Esophagus muscularis mucosa (tissue), 4 donors: ENCODE measurements around the gene IKZF1. TPM values are rescaled to one million over a fixed set of nuclear protein-coding genes. Genes with fewer than 3 reads are reported as not detected.

ENCODE experiments used
- DNase-seq: peaks from one replicate; pipeline ENCODE4 v3.0.0-alpha.2; 2017; ENCODE audit errors: extremely low spot score
- H3K27ac ChIP-seq, 4 donors: fragments of 200-600 bp; sonication (generic); replicated peaks in 1 of 4; 1 replicate in 3 of 4; 2 replicates in 1 of 4; pipeline ENCODE4 v1.5.1; 2016 to 2019; ENCODE audit warnings: mild to moderate bottlenecking in 1 of 4
- H3K27me3 ChIP-seq, 4 donors: fragments of 200-600 bp; sonication (generic); one replicate each; pipeline versions ENCODE4 v1.5.1 to v1.6.0; 2016 to 2019
- H3K36me3 ChIP-seq, 4 donors: fragments of 200-600 bp; sonication (generic); one replicate each; pipeline ENCODE4 v1.5.1; 2016 to 2019
- H3K4me1 ChIP-seq, 4 donors: fragments of 200-600 bp; sonication (generic); one replicate each; pipeline ENCODE4 v1.5.1; 2016 to 2019
- H3K4me3 ChIP-seq, 4 donors: fragments of 200-600 bp; sonication (generic); 1 replicate in 2 of 4; 2 replicates in 2 of 4; pipeline ENCODE4 v1.5.1; 2016 to 2019; ENCODE audit warnings: mild to moderate bottlenecking in 4 of 4, moderate library complexity in 1 of 4
- H3K9me3 ChIP-seq, 4 donors: fragments of 200-600 bp; sonication (generic); 1 replicate in 3 of 4; 2 replicates in 1 of 4; pipeline ENCODE4 v1.5.1; 2016 to 2019
- EP300 ChIP-seq: sonication (generic); formaldehyde crosslinking; IDR thresholded peaks from one replicate; pipeline ENCODE4 v1.6.1; 2017; ENCODE audit warnings: antibody characterized with exemption
- POLR2A ChIP-seq: fragments of 450-650 bp; IDR thresholded peaks from one replicate; pipeline ENCODE4 v1.6.1; 2017; ENCODE audit warnings: antibody characterized with exemption, moderate library complexity, mild to moderate bottlenecking, low read depth
- POLR2AphosphoS5 ChIP-seq, 2 donors: sonication (generic); formaldehyde crosslinking; IDR thresholded peaks; one replicate each; pipeline ENCODE4 v1.6.1; 2017; ENCODE audit warnings: antibody characterized with exemption in 2 of 2
- WGBS: methylation state at CpG from one replicate; pipeline ENCODE4 v1.1.5; 2018; 5-methylcytosine and 5-hydroxymethylcytosine counted together
- intact Hi-C: fragments of 100-400 bp; cut with DNase I; formaldehyde crosslinking; loops from one replicate; pipeline ENCODE4 v1.15.1; 2023
- total RNA-seq, 4 donors: library from RNA; depleted of rRNA; stranded (reverse); fragments of >200 nt; gene quantifications; one replicate each; pipeline versions ENCODE4 v1.1.0 to v1.2.1, GENCODE V29; 2016
- TF ChIP-seq, protein P1 (sequence below), 3 experiments: fragments of 200-600 bp in 2 of 3; fragments of 450-650 bp in 1 of 3; sonication (generic) in 2 of 3; IDR thresholded peaks; one replicate each; pipeline ENCODE4 v1.5.1; 2017 to 2019; ENCODE audit warnings: antibody characterized with exemption in 3 of 3, mild to moderate bottlenecking in 2 of 3, moderate library complexity in 1 of 3

IKZF1 gene
- total RNA-seq, 4 donors from 2014 or later = 3.6 to 17.7 (median 9.2) TPM

DNA sequence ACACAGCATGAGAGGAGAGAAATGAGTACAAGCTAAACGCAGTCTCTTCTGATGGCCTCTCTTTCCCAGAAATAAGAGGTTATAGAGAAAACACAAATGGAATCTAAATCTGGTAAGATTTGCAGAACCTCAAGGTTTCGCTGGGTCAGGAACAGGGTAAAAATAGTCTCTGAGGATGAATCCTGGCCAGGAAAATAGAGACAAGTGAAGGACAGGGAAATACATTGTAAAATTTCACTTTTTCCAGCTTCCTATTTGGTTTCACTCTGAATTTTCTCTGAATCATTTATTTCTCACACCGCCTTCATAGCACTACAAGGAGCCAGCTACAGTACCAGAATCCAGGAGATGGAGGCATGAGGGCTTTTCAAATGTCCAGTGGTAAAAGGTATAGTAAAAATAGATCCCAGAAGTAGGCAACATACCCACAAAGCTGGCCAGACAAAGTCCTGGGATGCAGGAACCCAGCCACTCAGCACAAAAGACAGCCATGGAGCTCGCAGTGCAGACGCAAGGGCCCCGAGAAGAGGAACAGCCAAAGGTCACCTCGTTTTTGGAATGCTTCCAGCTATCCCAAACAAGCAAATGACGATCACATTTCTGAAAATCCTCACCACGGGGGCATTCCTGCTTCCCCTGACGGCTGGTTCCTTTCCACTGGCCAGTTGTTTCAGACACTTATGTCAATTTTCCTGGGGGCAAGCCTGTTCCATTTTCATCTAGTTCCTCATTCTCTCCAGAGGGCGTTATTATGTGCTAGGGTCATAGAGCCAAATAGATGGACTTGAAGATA is 21.5 kb upstream of the IKZF1 start:
- no peaks in the 10 kb centered on the region for H3K27me3 ChIP-seq
- H3K9me3 ChIP-seq = no peaks in the 10 kb centered on the region

DNA sequence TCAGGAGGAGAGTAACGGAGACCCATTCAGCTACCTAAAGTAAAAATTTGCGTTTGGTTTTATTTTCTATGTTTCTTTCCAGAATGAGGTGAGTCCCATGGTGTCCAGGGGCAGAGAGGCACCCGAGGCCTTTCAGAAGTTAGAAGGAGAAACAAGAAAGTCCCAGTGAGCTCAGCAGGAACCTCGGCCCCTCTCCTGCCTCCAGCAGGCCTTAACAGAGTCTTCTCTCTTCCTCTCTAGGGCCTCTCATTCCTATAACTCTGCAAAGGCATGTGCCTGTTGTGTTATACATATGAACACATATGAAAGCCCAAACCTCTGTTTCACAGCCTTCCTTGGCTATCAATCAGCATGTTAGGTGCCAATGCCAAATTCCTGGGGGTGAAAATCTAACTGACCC is 20.8 kb upstream of the IKZF1 start:
- TF ChIP-seq EP300 = no peak
- TF ChIP-seq POLR2AphosphoS5 (IDR thresholded peaks at IDR 0.05) = no peak
- TF ChIP-seq POLR2A = no peak
- TF ChIP-seq, protein P1, sequence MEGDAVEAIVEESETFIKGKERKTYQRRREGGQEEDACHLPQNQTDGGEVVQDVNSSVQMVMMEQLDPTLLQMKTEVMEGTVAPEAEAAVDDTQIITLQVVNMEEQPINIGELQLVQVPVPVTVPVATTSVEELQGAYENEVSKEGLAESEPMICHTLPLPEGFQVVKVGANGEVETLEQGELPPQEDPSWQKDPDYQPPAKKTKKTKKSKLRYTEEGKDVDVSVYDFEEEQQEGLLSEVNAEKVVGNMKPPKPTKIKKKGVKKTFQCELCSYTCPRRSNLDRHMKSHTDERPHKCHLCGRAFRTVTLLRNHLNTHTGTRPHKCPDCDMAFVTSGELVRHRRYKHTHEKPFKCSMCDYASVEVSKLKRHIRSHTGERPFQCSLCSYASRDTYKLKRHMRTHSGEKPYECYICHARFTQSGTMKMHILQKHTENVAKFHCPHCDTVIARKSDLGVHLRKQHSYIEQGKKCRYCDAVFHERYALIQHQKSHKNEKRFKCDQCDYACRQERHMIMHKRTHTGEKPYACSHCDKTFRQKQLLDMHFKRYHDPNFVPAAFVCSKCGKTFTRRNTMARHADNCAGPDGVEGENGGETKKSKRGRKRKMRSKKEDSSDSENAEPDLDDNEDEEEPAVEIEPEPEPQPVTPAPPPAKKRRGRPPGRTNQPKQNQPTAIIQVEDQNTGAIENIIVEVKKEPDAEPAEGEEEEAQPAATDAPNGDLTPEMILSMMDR (IDR thresholded peaks at IDR 0.05) = no peak
- 90% methylated on average over 4 of the region's 4 CpGs for WGBS
- intact Hi-C loops = no loop called here

More for the DNA sequence above, 21.5 kb upstream of the IKZF1 start:
- H3K36me3 ChIP-seq = no peaks in the 10 kb centered on the region
- no peaks in the 10 kb centered on the region for H3K4me1 ChIP-seq
- no peak overlapping the region for H3K4me3 ChIP-seq
- TF ChIP-seq POLR2A (no peak), POLR2AphosphoS5 (IDR thresholded peaks at IDR 0.05) (no peak), EP300 (no peak)
- TF ChIP-seq, protein P1 (IDR thresholded peaks at IDR 0.05) = no peak
- no peak overlapping the region for H3K27ac ChIP-seq
- DNase-seq = no peak
- intact Hi-C loops = no loop called here
- WGBS = 48% methylated on average over 11 of the region's 11 CpGs

DNA sequence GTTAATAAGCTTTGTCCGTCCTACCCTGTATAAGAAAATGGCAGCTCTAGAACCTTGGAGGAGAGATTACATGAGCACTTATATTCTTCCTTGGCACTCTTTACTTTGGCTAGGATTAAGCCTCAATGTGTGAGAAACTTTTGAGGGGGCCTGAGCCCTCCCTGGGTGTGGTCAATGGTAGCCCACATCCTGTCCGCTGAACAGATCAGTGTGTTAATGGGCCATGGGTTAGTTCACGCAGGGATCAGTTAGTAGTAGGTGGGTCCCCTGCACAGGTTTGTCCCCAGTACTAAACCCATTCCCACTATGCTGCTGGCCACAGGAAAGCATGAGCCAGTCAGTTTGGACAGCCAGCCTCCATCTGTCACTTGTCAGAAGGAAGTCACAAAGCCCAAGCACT is 20.2 kb upstream of the IKZF1 start:
- intact Hi-C loops = no loop called here
- H3K9me3 ChIP-seq = no peaks in the 10 kb centered on the region
- DNase-seq = no peak
- no peak overlapping the region for H3K4me3 ChIP-seq
- no peak for TF ChIP-seq POLR2AphosphoS5 (IDR thresholded peaks at IDR 0.05)
- TF ChIP-seq, protein P1 (IDR thresholded peaks at IDR 0.05) = no peak
- TF ChIP-seq POLR2A = no peak
- no peak for TF ChIP-seq EP300
- 92% methylated on average over 3 of the region's 3 CpGs for WGBS
- H3K4me1 ChIP-seq = no peaks in the 10 kb centered on the region
- H3K36me3 ChIP-seq = no peaks in the 10 kb centered on the region
- H3K27ac ChIP-seq = no peak overlapping the region
- H3K27me3 ChIP-seq = no peaks in the 10 kb centered on the region

More for the DNA sequence above, 20.8 kb upstream of the IKZF1 start:
- no peaks in the 10 kb centered on the region for H3K4me1 ChIP-seq
- DNase-seq = no peak
- H3K27ac ChIP-seq = no peak overlapping the region
- H3K27me3 ChIP-seq = no peaks in the 10 kb centered on the region
- no peaks in the 10 kb centered on the region for H3K36me3 ChIP-seq
- H3K4me3 ChIP-seq = no peak overlapping the region
- no peaks in the 10 kb centered on the region for H3K9me3 ChIP-seq

DNA sequence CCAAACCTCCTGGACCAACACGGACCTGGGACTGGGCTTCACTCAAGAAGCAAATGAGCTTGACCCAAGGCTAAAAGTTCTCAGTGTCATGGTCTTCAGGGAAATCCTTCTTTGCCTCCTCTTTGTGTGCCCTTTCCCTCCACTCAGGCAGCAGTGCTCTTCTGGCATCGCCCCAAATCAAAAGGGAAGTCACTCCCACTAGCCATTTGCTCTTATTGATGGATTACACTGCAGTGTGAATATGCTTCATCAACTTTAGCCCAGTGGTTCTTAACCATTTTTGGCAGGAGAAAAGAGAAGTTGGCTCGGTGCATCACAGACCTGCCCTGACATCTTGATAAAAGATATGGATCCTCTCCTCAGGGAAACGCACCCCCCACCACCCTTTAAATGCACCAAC is 19.2 kb upstream of the IKZF1 start:
- H3K4me3 ChIP-seq = no peak overlapping the region
- no peak overlapping the region for H3K27ac ChIP-seq
- WGBS = 49% methylated on average over 4 of the region's 4 CpGs
- no peak for TF ChIP-seq EP300
- TF ChIP-seq POLR2AphosphoS5 (IDR thresholded peaks at IDR 0.05) = no peak
- TF ChIP-seq POLR2A = no peak
- TF ChIP-seq, protein P1 (IDR thresholded peaks at IDR 0.05) = no peak
- no peaks in the 10 kb centered on the region for H3K4me1 ChIP-seq
- H3K36me3 ChIP-seq = no peaks in the 10 kb centered on the region
- no peaks in the 10 kb centered on the region for H3K27me3 ChIP-seq
- DNase-seq = no peak
- no peaks in the 10 kb centered on the region for H3K9me3 ChIP-seq
- intact Hi-C loops = no loop called here

GRCh38 chr7:50287129-50287528 is 17.4 kb upstream of the IKZF1 start:
- intact Hi-C loops = no loop called here
- TF ChIP-seq, protein P1 (IDR thresholded peaks at IDR 0.05) = no peak
- no peak for TF ChIP-seq POLR2AphosphoS5 (IDR thresholded peaks at IDR 0.05)
- H3K4me3 ChIP-seq = no peak overlapping the region
- H3K27me3 ChIP-seq = no peaks in the 10 kb centered on the region
- H3K27ac ChIP-seq = no peak overlapping the region
- H3K36me3 ChIP-seq = no peaks in the 10 kb centered on the region
- 70% methylated on average over 1 of the region's 1 CpG for WGBS
- no peaks in the 10 kb centered on the region for H3K9me3 ChIP-seq
- H3K4me1 ChIP-seq = no peaks in the 10 kb centered on the region
- DNase-seq = no peak
